Endothelial cell (in vitro differentiated cells): ENCODE results near the gene MPG. TPM values are rescaled to one million over a fixed set of nuclear protein-coding genes. Genes with fewer than 3 reads are reported as not detected.

ENCODE experiments used
- DNase-seq: peaks from one replicate; pipeline ENCODE4 v3.0.0; 2021; ENCODE audit warnings: low spot score
- H3K27ac Mint-ChIP-seq: one replicate; pipeline ENCODE4 v1.8.0; 2021; ENCODE audit warnings: mixed read lengths, inconsistent platforms; ENCODE audit not compliant: unreplicated experiment
- H3K27me3 Mint-ChIP-seq: one replicate; pipeline ENCODE4 v1.8.0; 2021; ENCODE audit warnings: mild to moderate bottlenecking, moderate library complexity, mixed read lengths, inconsistent platforms; ENCODE audit not compliant: unreplicated experiment
- H3K36me3 Mint-ChIP-seq: one replicate; pipeline ENCODE4 v1.8.0; 2021; ENCODE audit warnings: mild to moderate bottlenecking, low read depth, mixed read lengths, inconsistent platforms; ENCODE audit not compliant: unreplicated experiment
- H3K4me1 Mint-ChIP-seq: one replicate; pipeline ENCODE4 v1.8.0; 2021; ENCODE audit warnings: mild to moderate bottlenecking, mixed read lengths, inconsistent platforms; ENCODE audit not compliant: unreplicated experiment
- H3K4me3 Mint-ChIP-seq: one replicate; pipeline ENCODE4 v1.8.0; 2021; ENCODE audit warnings: mild to moderate bottlenecking, mixed read lengths, inconsistent platforms; ENCODE audit not compliant: unreplicated experiment
- H3K9me3 Mint-ChIP-seq: one replicate; pipeline ENCODE4 v1.8.0; 2021; ENCODE audit warnings: mixed read lengths, inconsistent platforms; ENCODE audit not compliant: unreplicated experiment
- total RNA-seq: library from RNA; stranded (reverse); fragmentation: NEBNext Ultra II Directional; extraction: Animal tissue kit (Norgen Biotek cat#: 25700); gene quantifications from one replicate; pipeline ENCODE4 v1.2.1, GENCODE V29; 2021; ENCODE audit not compliant: unreplicated experiment
- TF ChIP-seq, protein P1 (sequence below): fragments of 200-600 bp; sonication (generic); IDR thresholded peaks from one replicate; pipeline ENCODE4 v1.5.0; 2021; ENCODE audit warnings: antibody characterized with exemption; ENCODE audit not compliant: unreplicated experiment

The MPG gene
- total RNA-seq, 1 donor from 2014 or later: 38.6 TPM

DNA sequence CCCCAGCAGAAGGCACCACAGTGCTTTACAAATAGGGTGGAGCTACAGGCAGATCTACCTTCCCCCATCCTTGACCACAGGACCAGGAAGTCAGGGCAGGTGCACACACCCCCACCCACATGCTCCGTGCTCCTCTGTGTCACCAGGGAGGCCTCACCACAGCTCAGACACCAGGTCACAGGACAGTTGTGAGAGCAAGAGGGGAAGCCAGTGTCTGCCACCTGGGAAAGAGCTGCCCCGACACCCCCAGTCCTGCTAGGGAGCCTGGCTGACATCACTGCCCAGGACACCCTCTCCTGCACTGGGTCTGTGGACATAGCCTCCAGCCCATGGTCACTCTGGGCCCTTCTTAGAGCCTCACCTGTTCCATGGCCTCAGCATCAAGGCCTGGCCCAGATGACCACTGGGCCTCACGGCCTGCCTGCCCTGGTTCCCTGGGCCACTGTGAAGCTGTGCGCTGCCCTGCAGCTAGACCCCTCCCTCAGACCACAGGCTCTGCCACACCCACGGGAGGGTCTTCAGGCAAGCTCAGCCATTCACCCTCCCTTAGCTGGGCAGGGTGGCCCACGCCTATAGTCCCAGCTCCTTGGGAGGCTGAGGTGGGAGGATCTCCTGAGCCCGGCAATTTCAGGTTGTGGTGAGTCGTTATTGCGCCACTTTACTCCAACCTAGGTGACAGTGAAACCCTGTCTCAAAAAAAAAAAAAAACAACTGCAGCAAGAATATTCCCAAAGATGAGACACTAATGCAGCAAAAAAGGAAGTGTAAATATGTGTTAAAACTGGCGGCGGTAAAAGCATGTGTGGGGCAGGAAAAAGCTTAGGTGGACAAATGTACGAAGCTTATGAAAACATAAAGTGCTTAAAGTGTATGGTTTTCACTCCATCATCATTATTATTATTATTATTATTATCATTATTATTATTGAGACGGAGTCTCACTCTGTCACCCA lies 38.8 kb upstream of the MPG start:
- no peak overlapping the region for H3K4me3 Mint-ChIP-seq
- peaks cover 22% of the 10 kb centered on the region for H3K36me3 Mint-ChIP-seq
- peaks cover 15% of the 10 kb centered on the region for H3K4me1 Mint-ChIP-seq
- TF ChIP-seq, protein P1, sequence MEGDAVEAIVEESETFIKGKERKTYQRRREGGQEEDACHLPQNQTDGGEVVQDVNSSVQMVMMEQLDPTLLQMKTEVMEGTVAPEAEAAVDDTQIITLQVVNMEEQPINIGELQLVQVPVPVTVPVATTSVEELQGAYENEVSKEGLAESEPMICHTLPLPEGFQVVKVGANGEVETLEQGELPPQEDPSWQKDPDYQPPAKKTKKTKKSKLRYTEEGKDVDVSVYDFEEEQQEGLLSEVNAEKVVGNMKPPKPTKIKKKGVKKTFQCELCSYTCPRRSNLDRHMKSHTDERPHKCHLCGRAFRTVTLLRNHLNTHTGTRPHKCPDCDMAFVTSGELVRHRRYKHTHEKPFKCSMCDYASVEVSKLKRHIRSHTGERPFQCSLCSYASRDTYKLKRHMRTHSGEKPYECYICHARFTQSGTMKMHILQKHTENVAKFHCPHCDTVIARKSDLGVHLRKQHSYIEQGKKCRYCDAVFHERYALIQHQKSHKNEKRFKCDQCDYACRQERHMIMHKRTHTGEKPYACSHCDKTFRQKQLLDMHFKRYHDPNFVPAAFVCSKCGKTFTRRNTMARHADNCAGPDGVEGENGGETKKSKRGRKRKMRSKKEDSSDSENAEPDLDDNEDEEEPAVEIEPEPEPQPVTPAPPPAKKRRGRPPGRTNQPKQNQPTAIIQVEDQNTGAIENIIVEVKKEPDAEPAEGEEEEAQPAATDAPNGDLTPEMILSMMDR: no peak
- DNase-seq: no peak
- peaks cover 5% of the 10 kb centered on the region for H3K27me3 Mint-ChIP-seq
- no peak overlapping the region for H3K27ac Mint-ChIP-seq
- H3K9me3 Mint-ChIP-seq: no peaks in the 10 kb centered on the region

DNA sequence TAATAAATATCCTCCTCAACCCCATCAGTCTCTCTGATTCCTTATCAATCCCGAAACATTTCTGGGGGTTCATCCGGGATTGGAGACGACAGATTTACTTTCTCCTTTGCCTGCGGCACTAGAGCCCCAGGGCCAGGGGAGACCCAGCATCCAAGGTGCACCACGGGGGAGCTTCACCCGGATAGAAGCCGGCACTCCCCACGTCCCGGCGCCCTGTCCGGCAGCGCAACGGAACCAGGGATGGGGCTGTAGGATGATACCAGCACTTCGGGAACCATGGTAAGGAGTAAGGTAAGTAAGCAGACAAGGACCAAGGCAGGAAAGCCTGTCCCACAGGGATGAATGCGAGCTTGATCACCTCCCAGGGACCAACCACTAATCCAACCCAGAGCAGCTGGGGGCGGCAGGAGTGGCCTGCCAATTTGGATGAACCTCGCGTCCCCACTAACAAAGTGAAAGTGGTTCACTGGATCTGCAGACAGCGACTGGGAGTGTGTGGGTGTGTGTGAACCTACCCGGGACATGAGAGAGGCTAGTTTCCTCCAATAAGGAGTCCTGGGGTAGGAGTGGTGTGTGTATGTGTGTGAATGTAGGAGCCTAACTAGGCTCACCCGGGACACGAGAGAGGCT lies 36.5 kb upstream of the MPG start:
- TF ChIP-seq, protein P1: no peak
- H3K9me3 Mint-ChIP-seq: no peaks in the 10 kb centered on the region
- H3K27me3 Mint-ChIP-seq: peaks cover 2% of the 10 kb centered on the region
- H3K27ac Mint-ChIP-seq: no peak overlapping the region
- peaks cover 9% of the 10 kb centered on the region for H3K4me1 Mint-ChIP-seq
- no peak for DNase-seq
- peak overlapping the region; percentile 19 for H3K4me3 Mint-ChIP-seq
- peaks cover 33% of the 10 kb centered on the region for H3K36me3 Mint-ChIP-seq

DNA sequence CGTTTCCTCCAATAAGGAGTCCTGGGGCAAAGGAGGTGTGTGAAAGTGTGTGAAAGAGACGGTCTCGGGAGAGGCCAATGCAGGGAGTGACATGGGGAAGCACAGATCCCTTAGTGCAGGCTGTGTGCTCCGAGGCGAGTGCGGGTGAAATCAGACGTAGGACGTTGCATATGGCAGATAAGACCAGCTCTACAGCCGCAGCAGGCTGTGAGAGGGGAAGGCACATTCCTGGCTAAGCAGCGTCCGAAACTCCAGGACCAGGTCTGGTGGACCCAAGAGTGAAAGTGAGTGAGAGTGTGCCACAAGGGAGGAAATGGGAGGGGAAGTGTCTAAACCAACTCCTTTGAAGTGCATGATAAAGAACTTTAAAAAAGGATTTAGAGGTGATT lies 36.0 kb upstream of the MPG start:
- Mint-ChIP-seq H3K4me1 (peaks cover 9% of the 10 kb centered on the region), H3K27me3 (peaks cover 2% of the 10 kb centered on the region), H3K27ac (no peak overlapping the region), H3K9me3 (no peaks in the 10 kb centered on the region), H3K36me3 (peaks cover 33% of the 10 kb centered on the region), H3K4me3 (peak overlapping the region; percentile 19)
- no peak for DNase-seq
- TF ChIP-seq, protein P1: no peak

DNA sequence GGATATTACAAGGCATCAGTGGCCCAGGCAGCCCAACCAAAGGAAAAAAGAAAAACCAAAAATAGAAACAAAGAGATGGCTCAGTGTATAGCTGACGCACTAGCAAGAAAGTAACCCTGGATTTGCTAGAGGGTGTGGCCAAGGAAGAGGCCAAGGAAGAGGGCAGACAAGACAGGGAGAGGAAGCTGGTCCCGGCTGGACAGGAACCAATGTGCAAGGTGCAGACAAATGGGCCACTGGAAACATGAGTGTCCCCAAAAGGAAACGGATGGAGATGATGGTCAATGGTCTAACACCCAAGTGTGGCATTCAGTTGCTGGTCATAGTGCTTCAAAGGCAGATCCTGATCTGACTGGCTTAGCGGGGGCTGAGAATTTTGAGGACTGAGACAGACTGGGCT lies 35.3 kb upstream of the MPG start:
- peaks cover 33% of the 10 kb centered on the region for H3K36me3 Mint-ChIP-seq
- TF ChIP-seq, protein P1: no peak
- H3K4me1 Mint-ChIP-seq: peaks cover 9% of the 10 kb centered on the region
- no peak overlapping the region for H3K27ac Mint-ChIP-seq
- no peak overlapping the region for H3K4me3 Mint-ChIP-seq
- H3K9me3 Mint-ChIP-seq: no peaks in the 10 kb centered on the region
- H3K27me3 Mint-ChIP-seq: peaks cover 2% of the 10 kb centered on the region
- DNase-seq: no peak

DNA sequence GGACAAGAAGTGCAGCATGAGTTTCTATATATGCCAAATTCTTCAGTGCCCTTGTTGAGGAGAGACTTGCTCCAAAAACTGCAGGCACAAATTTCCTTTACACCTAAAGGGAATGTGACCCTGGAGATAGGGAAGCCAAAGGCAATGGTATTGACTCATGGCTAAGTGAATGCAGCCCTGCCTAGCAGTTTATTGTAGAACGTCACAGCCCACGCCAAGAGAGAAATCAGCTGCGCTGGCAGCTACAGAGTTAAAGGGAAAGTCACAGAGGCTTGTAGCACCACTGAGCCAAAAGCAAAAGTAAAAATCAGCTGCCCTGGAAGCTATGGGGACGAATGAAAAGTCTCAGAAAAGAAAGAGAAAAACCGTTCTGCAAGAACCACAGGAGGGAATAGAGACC lies 34.7 kb upstream of the MPG start:
- Mint-ChIP-seq H3K36me3 (peaks cover 33% of the 10 kb centered on the region), H3K27me3 (peaks cover 2% of the 10 kb centered on the region), H3K9me3 (no peaks in the 10 kb centered on the region), H3K27ac (no peak overlapping the region), H3K4me1 (peaks cover 9% of the 10 kb centered on the region), H3K4me3 (no peak overlapping the region)
- TF ChIP-seq, protein P1: no peak
- DNase-seq: no peak
